CD14-positive monocyte (primary cell): Measurements from ENCODE around the gene ZFP14. TPM values are rescaled to one million over a fixed set of nuclear protein-coding genes. Genes with fewer than 3 reads are reported as not detected.
A peak's percentile ranks its signal among the peaks of the same experiment; 100 is the strongest.

Experiments
- DNase-seq, 3 donors: peaks; one replicate each; pipeline ENCODE4 v3.0.0-alpha.2; 2011 to 2022
- H2AFZ ChIP-seq: 2 replicates; pipeline ENCODE4 v1.6.0; 2012; ENCODE audit warnings: mild to moderate bottlenecking, low read depth, low read length, inconsistent platforms; ENCODE audit not compliant: insufficient read depth, poor library complexity, severe bottlenecking
- H3K27ac ChIP-seq, 2 donors: 1 replicate in 1 of 2; 2 replicates in 1 of 2; pipeline ENCODE4 v1.5.1; 2012 to 2013; ENCODE audit warnings: low read length in 2 of 2, control low read depth in 1 of 2, inconsistent platforms in 1 of 2, low read depth in 1 of 2, mild to moderate bottlenecking in 1 of 2
- H3K27me3 ChIP-seq, 2 donors: one replicate each; pipeline versions ENCODE4 v1.6.0 to v1.6.1; 2011 to 2013; ENCODE audit warnings: low read length in 2 of 2; ENCODE audit not compliant: control insufficient read depth in 2 of 2, insufficient read depth in 2 of 2
- H3K36me3 ChIP-seq, 2 donors: replicated peaks in 1 of 2; 1 replicate in 1 of 2; 2 replicates in 1 of 2; pipeline versions ENCODE4 v1.5.1 to v1.6.1; 2012 to 2013; ENCODE audit warnings: low read length in 2 of 2, control low read depth in 1 of 2, inconsistent platforms in 1 of 2, mild to moderate bottlenecking in 1 of 2; ENCODE audit not compliant: insufficient read depth in 2 of 2, control insufficient read depth in 1 of 2
- H3K4me1 ChIP-seq, 2 donors: 1 replicate in 1 of 2; 2 replicates in 1 of 2; pipeline versions ENCODE4 v1.5.1 to v1.6.1; 2012 to 2013; ENCODE audit warnings: low read length in 2 of 2, control low read depth in 1 of 2, inconsistent platforms in 1 of 2, mild to moderate bottlenecking in 1 of 2, moderate library complexity in 1 of 2; ENCODE audit not compliant: insufficient read depth in 2 of 2, control insufficient read depth in 1 of 2
- H3K4me2 ChIP-seq: replicated peaks from 2 replicates; pipeline ENCODE3; 2012; ENCODE audit warnings: low read length, moderate library complexity, mild to moderate bottlenecking; ENCODE audit not compliant: poor library complexity, severe bottlenecking; ENCODE audit errors: extremely low read depth
- H3K4me3 ChIP-seq, 3 experiments: fragments of 200-600 bp in 1 of 3; sonication (generic) in 1 of 3; replicated peaks in 1 of 3; 1 replicate in 2 of 3; 2 replicates in 1 of 3; pipeline ENCODE4 v1.5.1; 2011 to 2013; ENCODE audit warnings: low read length in 3 of 3, mild to moderate bottlenecking in 3 of 3, control low read depth in 2 of 3, low read depth in 2 of 3, inconsistent platforms in 1 of 3, moderate library complexity in 1 of 3
- H3K79me2 ChIP-seq: 2 replicates; pipeline ENCODE4 v1.6.0; 2012; ENCODE audit warnings: mild to moderate bottlenecking, control low read depth, inconsistent platforms, low read length, moderate library complexity; ENCODE audit not compliant: insufficient read depth
- H3K9ac ChIP-seq: 2 replicates; pipeline ENCODE4 v1.6.0; 2017; ENCODE audit warnings: low read length, mild to moderate bottlenecking; ENCODE audit not compliant: insufficient read depth, poor library complexity, severe bottlenecking
- H3K9me3 ChIP-seq, 2 donors: replicated peaks in 1 of 2; 1 replicate in 1 of 2; 2 replicates in 1 of 2; pipeline versions ENCODE4 v1.5.1 to v1.6.1; 2012 to 2013; ENCODE audit warnings: low read length in 2 of 2, control low read depth in 1 of 2; ENCODE audit not compliant: control insufficient read depth in 1 of 2, insufficient read depth in 1 of 2
- H4K20me1 ChIP-seq: 2 replicates; pipeline ENCODE4 v1.6.0; 2012; ENCODE audit warnings: mild to moderate bottlenecking, low read length, control low read depth, moderate library complexity; ENCODE audit not compliant: insufficient read depth
- H3K27ac Mint-ChIP-seq, 7 donors: one replicate each; pipeline ENCODE4 v1.8.0; 2020; ENCODE audit warnings: mild to moderate bottlenecking in 7 of 7, mixed read lengths in 7 of 7, moderate library complexity in 6 of 7, inconsistent platforms in 2 of 7
- H3K27me3 Mint-ChIP-seq, 3 donors: one replicate each; pipeline ENCODE4 v1.8.0; 2021 to 2022; ENCODE audit warnings: low read depth in 3 of 3, mild to moderate bottlenecking in 3 of 3, mixed read lengths in 3 of 3, moderate library complexity in 3 of 3, inconsistent platforms in 1 of 3
- H3K36me3 Mint-ChIP-seq, 2 donors: one replicate each; pipeline ENCODE4 v1.8.0; 2020; ENCODE audit warnings: mixed read lengths in 2 of 2, inconsistent platforms in 1 of 2, mild to moderate bottlenecking in 1 of 2
- H3K4me1 Mint-ChIP-seq: one replicate; pipeline ENCODE4 v1.8.0; 2020; ENCODE audit warnings: mild to moderate bottlenecking, mixed read lengths
- H3K4me3 Mint-ChIP-seq, 2 donors: one replicate each; pipeline ENCODE4 v1.8.0; 2020; ENCODE audit warnings: mild to moderate bottlenecking in 2 of 2, mixed read lengths in 2 of 2, moderate library complexity in 1 of 2
- H3K9me3 Mint-ChIP-seq, 7 donors: one replicate each; pipeline ENCODE4 v1.8.0; 2020 to 2022; ENCODE audit warnings: mixed read lengths in 7 of 7, mild to moderate bottlenecking in 6 of 7, moderate library complexity in 6 of 7, inconsistent platforms in 2 of 7
- CTCF ChIP-seq: fragments of 200-600 bp; IDR thresholded peaks from one replicate; pipeline ENCODE4 v1.8.0; 2022; ENCODE audit warnings: antibody characterized with exemption, mild to moderate bottlenecking
- WGBS: methylation state at CpG from one replicate; pipeline ENCODE4 v1.1.5; 2013; ENCODE audit warnings: missing lambda C conversion rate; ENCODE audit not compliant: insufficient coverage; 5-methylcytosine and 5-hydroxymethylcytosine counted together
- intact Hi-C, 2 donors: fragments of 100-400 bp; cut with micrococcal nuclease; formaldehyde crosslinking; loops; one replicate each; pipeline versions ENCODE4 v1.15.0 to v1.15.1; 2023
- polyA plus RNA-seq, 3 donors: library from polyadenylated mRNA; depleted of rRNA in 1 of 3; unstranded in 2 of 3; stranded (reverse) in 1 of 3; fragments of 300-500 nt in 2 of 3; fragments of >200 nt in 1 of 3; fragmentation: Illumina TruSeq in 2 of 3; gene quantifications; 1 replicate in 2 of 3; 2 replicates in 1 of 3; pipeline ENCODE4 v1.2.3, GENCODE V29; 2012 to 2021

The ZFP14 gene
- polyA plus RNA-seq, 3 donors = 0.72 to 1.9 (median 1.1) TPM

GRCh38 chr19:36418287-36419001 is 39.4 kb upstream of the ZFP14 start, which contains the start of gene ZFP82:
ZFP82 (minus strand) TSS chr19:36418644; CDS start chr19:36409789, 8,855 bp downstream.
- Histone ChIP-seq H3K4me1 (peaks cover 11 to 21% of the 10 kb centered on the region in 2 donors), H2AFZ (peak within 1 kb of the TSS; percentile 97), H3K9ac (peak within 1 kb of the TSS; percentile 84), H4K20me1 (no peaks in the 10 kb centered on the region), H3K4me3 (peak within 1 kb of the TSS; percentile 73 to 87 (median 83)), H3K9me3 (peaks cover 59 to 73% of the 10 kb centered on the region in 2 donors), H3K4me2 (peak within 1 kb of the TSS; percentile 90), H3K79me2 (peaks cover 4% of the 10 kb centered on the region), H3K27ac (peak within 1 kb of the TSS; percentile 38 to 67), H3K27me3 (peaks cover 11 to 31% of the 10 kb centered on the region in 2 donors), H3K36me3 (no peaks in the 10 kb centered on the region)
- intact Hi-C loops = no loop called here
- Mint-ChIP-seq H3K9me3 (peaks cover 20 to 85% (median 64%) of the 10 kb centered on the region in 7 donors), H3K4me3 (peak within 1 kb of the TSS; percentile 90 to 93), H3K27ac (peak within 1 kb of the TSS in 5 of 7 donors; percentile 78 to 90 (median 89)), H3K4me1 (peaks cover 18% of the 10 kb centered on the region), H3K27me3 (peaks cover 20 to 31% (median 21%) of the 10 kb centered on the region in 3 donors), H3K36me3 (peaks cover 8 to 22% of the 10 kb centered on the region in 2 donors)
- DNase-seq = peak; percentile 27 to 35 (median 30)
- no peak for TF ChIP-seq CTCF
- under 1% methylated on average over 67 of the region's 70 CpGs for WGBS

GRCh38 chr19:36417752-36418286 is 38.8 kb upstream of the ZFP14 start:
- peaks cover 11 to 31% of the 10 kb centered on the region in 2 donors for H3K27me3 ChIP-seq
- H3K27ac ChIP-seq = peak overlapping the region; percentile 38 to 67
- Mint-ChIP-seq H3K36me3 (peaks cover 8 to 26% of the 10 kb centered on the region in 2 donors), H3K27me3 (peaks cover 20 to 31% (median 21%) of the 10 kb centered on the region in 3 donors), H3K4me3 (peak overlapping the region; percentile 90 to 93), H3K4me1 (peaks cover 18% of the 10 kb centered on the region), H3K27ac (peak overlapping the region in 4 of 7 donors; percentile 79 to 90 (median 90)), H3K9me3 (peaks cover 25 to 87% (median 62%) of the 10 kb centered on the region in 7 donors)
- peaks cover 4% of the 10 kb centered on the region for H3K79me2 ChIP-seq
- peak overlapping the region; percentile 84 for H3K9ac ChIP-seq
- H3K4me1 ChIP-seq = peaks cover 11 to 21% of the 10 kb centered on the region in 2 donors
- no peaks in the 10 kb centered on the region for H3K36me3 ChIP-seq
- peak overlapping the region; percentile 90 for H3K4me2 ChIP-seq
- no peaks in the 10 kb centered on the region for H4K20me1 ChIP-seq
- WGBS = 41% methylated on average over 20 of the region's 25 CpGs
- intact Hi-C loops = no loop called here
- peak overlapping the region; percentile 73 to 87 (median 83) for H3K4me3 ChIP-seq
- no peak for DNase-seq
- no peak for TF ChIP-seq CTCF
- peak overlapping the region; percentile 97 for H2AFZ ChIP-seq
- peaks cover 60 to 75% of the 10 kb centered on the region in 2 donors for H3K9me3 ChIP-seq
